ENCODE results near the gene ZNF479. TPM values are rescaled to one million over a fixed set of nuclear protein-coding genes. Genes with fewer than 3 reads are reported as not detected.
"Not testable (repeated sequence)": the region's sequence is repeated elsewhere in the genome, so short reads cannot be mapped to it uniquely, and the experiment has no call there.

The ZNF479 gene
- total RNA-seq, 1 donor from 2014 or later, result not detected

DNA sequence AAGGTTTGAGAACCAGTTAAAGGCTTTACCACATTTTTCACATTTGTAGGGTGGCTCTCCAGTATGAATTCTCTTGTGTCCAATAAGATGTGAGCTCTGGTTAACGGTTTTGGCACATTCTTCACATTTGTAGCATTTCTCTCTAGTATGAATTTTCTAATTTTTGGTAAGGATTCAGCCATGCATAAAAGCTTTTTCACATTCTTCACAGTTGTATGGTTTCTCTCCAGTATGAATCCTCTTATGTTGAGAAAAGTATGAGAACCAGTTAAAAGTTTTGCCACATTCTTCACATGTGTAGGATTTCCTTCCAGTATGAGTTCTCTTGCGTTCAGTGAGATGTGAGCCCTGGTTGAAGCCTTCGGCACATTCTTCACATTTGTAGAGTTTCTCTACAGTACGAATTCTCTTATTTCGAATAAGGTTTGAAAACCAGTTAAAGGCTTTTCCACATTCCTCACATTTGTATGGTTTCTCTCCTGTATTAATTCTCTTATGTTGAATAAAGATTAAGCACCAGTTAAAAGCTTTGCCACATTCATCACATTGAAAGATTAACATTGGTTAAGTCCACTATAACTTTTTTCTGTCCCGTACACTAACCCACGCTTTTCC lies 33.2 kb upstream of the ZNF479 start:
- TF ChIP-seq, protein P1, sequence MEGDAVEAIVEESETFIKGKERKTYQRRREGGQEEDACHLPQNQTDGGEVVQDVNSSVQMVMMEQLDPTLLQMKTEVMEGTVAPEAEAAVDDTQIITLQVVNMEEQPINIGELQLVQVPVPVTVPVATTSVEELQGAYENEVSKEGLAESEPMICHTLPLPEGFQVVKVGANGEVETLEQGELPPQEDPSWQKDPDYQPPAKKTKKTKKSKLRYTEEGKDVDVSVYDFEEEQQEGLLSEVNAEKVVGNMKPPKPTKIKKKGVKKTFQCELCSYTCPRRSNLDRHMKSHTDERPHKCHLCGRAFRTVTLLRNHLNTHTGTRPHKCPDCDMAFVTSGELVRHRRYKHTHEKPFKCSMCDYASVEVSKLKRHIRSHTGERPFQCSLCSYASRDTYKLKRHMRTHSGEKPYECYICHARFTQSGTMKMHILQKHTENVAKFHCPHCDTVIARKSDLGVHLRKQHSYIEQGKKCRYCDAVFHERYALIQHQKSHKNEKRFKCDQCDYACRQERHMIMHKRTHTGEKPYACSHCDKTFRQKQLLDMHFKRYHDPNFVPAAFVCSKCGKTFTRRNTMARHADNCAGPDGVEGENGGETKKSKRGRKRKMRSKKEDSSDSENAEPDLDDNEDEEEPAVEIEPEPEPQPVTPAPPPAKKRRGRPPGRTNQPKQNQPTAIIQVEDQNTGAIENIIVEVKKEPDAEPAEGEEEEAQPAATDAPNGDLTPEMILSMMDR (conservative IDR thresholded peaks at IDR 0.05; ENCODE audit: low read depth, low read length), result no peak
- no peak for DNase-seq (ENCODE audit: low read depth)
- no peak overlapping the region for H3K4me3 ChIP-seq (ENCODE audit: low read depth, low read length)

DNA sequence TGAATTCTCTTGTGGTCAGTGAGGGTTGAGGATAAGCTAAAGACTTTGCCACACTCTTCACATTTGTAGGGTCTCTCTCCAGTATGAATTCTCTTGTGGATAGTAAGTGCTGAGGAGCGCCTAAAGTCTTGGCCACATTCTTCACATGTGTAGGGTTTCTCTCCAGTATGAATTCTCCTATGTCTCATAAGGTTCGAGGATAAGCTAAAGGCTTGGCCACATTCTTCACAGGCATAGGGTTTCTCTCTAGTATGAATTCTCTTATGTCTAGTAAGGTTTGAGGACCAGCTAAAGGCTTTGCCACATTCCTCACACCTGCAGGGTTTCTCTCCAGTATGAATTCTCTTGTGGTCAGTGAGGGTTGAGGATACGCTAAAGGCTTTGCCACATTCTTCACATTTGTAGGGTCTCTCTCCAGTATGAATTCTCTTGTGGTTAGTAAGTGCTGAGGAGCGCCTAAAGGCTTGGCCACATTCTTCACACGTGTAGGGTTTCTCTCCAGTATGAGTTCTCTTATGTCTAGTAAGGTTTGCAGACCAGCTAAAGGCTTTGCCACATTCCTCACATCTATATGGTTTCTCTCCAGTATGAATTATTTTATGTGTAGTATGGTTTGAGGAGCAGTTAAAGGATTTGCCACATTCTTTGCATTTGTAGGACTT lies 12.0 kb downstream of the ZNF479 start:
- not testable (repeated sequence) for DNase-seq (ENCODE audit: low read depth); H3K4me3 ChIP-seq (ENCODE audit: low read depth, low read length)

Data from epithelial cell of proximal tubule (primary cell).